ENCODE data around the gene CHRNA4.

- TF ChIP-seq BHLHE40 (IDR thresholded peaks at IDR 0.05; ENCODE audit: borderline replicate concordance) (no peak), TARDBP (IDR thresholded peaks at IDR 0.05) (no peak), ZNF384 (IDR thresholded peaks at IDR 0.05) (no peak), ARNT (IDR thresholded peaks at IDR 0.05) (no peak), FOXA1 (IDR thresholded peaks at IDR 0.05) (no peak), ELF4 (IDR thresholded peaks at IDR 0.05) (no peak)
Measured at GRCh38 chr20:63315240-63315689, 45.9 kb downstream of the CHRNA4 start.
